H9 (cell line): Measurements from ENCODE around the gene TANGO6. TPM values are rescaled to one million over a fixed set of nuclear protein-coding genes. Genes with fewer than 3 reads are reported as not detected.

Experiments
- DNase-seq: peaks from one replicate; pipeline ENCODE4 v3.0.0-alpha.2; 2017
- H2AFZ ChIP-seq: one replicate; pipeline ENCODE4 v1.6.1; 2013; ENCODE audit warnings: mild to moderate bottlenecking, low read length, control low read depth, moderate library complexity
- H2AK5ac ChIP-seq: 2 replicates; pipeline ENCODE4 v1.6.1; 2013; ENCODE audit warnings: low read length, control low read depth, mixed read lengths; ENCODE audit not compliant: insufficient read length
- H2BK120ac ChIP-seq: one replicate; pipeline ENCODE4 v1.6.1; 2013; ENCODE audit warnings: low read depth, mild to moderate bottlenecking, low read length, control low read depth, inconsistent platforms; ENCODE audit not compliant: poor library complexity, severe bottlenecking
- H2BK12ac ChIP-seq: 2 replicates; pipeline ENCODE4 v1.6.1; 2013; ENCODE audit warnings: low read length, control low read depth, mixed read lengths, low read depth; ENCODE audit not compliant: insufficient read length
- H2BK15ac ChIP-seq: 2 replicates; pipeline ENCODE4 v1.6.1; 2013; ENCODE audit warnings: low read depth, low read length, control low read depth
- H2BK20ac ChIP-seq: one replicate; pipeline ENCODE4 v1.6.1; 2013; ENCODE audit warnings: low read depth, mild to moderate bottlenecking, low read length, control low read depth, inconsistent platforms; ENCODE audit not compliant: poor library complexity, severe bottlenecking
- H2BK5ac ChIP-seq: 2 replicates; pipeline ENCODE4 v1.6.1; 2013; ENCODE audit warnings: low read length, control low read depth, mixed read lengths; ENCODE audit not compliant: insufficient read length
- H3K14ac ChIP-seq: 2 replicates; pipeline ENCODE4 v1.6.1; 2013; ENCODE audit warnings: low read length, control low read depth; ENCODE audit not compliant: insufficient read depth
- H3K18ac ChIP-seq: 2 replicates; pipeline ENCODE4 v1.6.1; 2013; ENCODE audit warnings: low read depth, mild to moderate bottlenecking, mixed read lengths, low read length, control low read depth; ENCODE audit not compliant: insufficient read length
- H3K23ac ChIP-seq: 2 replicates; pipeline ENCODE4 v1.6.1; 2013; ENCODE audit warnings: low read length, control low read depth, mixed read lengths, low read depth; ENCODE audit not compliant: insufficient read length
- H3K23me2 ChIP-seq: 2 replicates; pipeline ENCODE4 v1.6.1; 2013; ENCODE audit warnings: low read depth, mild to moderate bottlenecking, mixed read lengths, low read length, control low read depth; ENCODE audit not compliant: insufficient read length, poor library complexity, severe bottlenecking
- H3K27ac ChIP-seq: 2 replicates; pipeline ENCODE4 v1.5.1; 2013; ENCODE audit warnings: low read length, control low read depth, mixed read lengths, low read depth; ENCODE audit not compliant: insufficient read length
- H3K27me3 ChIP-seq: 2 replicates; pipeline ENCODE4 v1.6.1; 2013; ENCODE audit warnings: low read length, control low read depth, inconsistent platforms; ENCODE audit not compliant: insufficient read depth
- H3K4ac ChIP-seq: 2 replicates; pipeline ENCODE4 v1.6.1; 2013; ENCODE audit warnings: low read depth, mild to moderate bottlenecking, control low read depth, inconsistent platforms, low read length, moderate library complexity
- H3K4me1 ChIP-seq: 2 replicates; pipeline ENCODE4 v1.6.1; 2013; ENCODE audit warnings: low read length, control low read depth, inconsistent platforms; ENCODE audit not compliant: insufficient read depth
- H3K4me2 ChIP-seq: 2 replicates; pipeline ENCODE4 v1.6.1; 2013; ENCODE audit warnings: low read length, control low read depth, mixed read lengths; ENCODE audit not compliant: insufficient read length, insufficient read depth
- H3K56ac ChIP-seq: 2 replicates; pipeline ENCODE4 v1.6.1; 2013; ENCODE audit warnings: low read depth, mild to moderate bottlenecking, mixed read lengths, low read length, control low read depth; ENCODE audit not compliant: insufficient read length
- H3K79me1 ChIP-seq: 2 replicates; pipeline ENCODE4 v1.6.1; 2013; ENCODE audit warnings: low read depth, mild to moderate bottlenecking, moderate library complexity, low read length, control low read depth, inconsistent platforms; ENCODE audit not compliant: insufficient read depth, poor library complexity, severe bottlenecking
- H3K79me2 ChIP-seq: 2 replicates; pipeline ENCODE4 v1.6.1; 2013; ENCODE audit warnings: low read length, control low read depth, inconsistent platforms; ENCODE audit not compliant: insufficient read depth
- H3K9ac ChIP-seq: 2 replicates; pipeline ENCODE4 v1.6.1; 2013; ENCODE audit warnings: low read length, control low read depth, mixed read lengths; ENCODE audit not compliant: insufficient read length; ENCODE audit errors: extremely low read depth
- H3K9me3 ChIP-seq: one replicate; pipeline ENCODE4 v1.6.1; 2013; ENCODE audit warnings: low read depth, low read length, inconsistent platforms; ENCODE audit not compliant: control insufficient read depth
- H3T11ph ChIP-seq: one replicate; pipeline ENCODE4 v1.6.1; 2013; ENCODE audit warnings: mild to moderate bottlenecking, low read length, control low read depth, inconsistent platforms
- H4K20me1 ChIP-seq: one replicate; pipeline ENCODE4 v1.6.1; 2013; ENCODE audit not compliant: control insufficient read depth, insufficient read length, insufficient read depth
- H4K5ac ChIP-seq: 2 replicates; pipeline ENCODE4 v1.6.1; 2013; ENCODE audit warnings: low read depth, mild to moderate bottlenecking, mixed read lengths, low read length, control low read depth; ENCODE audit not compliant: insufficient read length
- H4K8ac ChIP-seq: replicated peaks from 2 replicates; pipeline ENCODE4 v1.6.1; 2013; ENCODE audit warnings: low read length, control low read depth, mixed read lengths, low read depth; ENCODE audit not compliant: insufficient read length
- H4K91ac ChIP-seq: 2 replicates; pipeline ENCODE4 v1.6.1; 2013; ENCODE audit warnings: low read depth, mild to moderate bottlenecking, moderate library complexity, mixed read lengths, low read length, control low read depth; ENCODE audit not compliant: insufficient read length
- H3K27ac Mint-ChIP-seq, 3 experiments: 2 replicates in 2 of 3; 3 replicates in 1 of 3; pipeline ENCODE4 v1.8.0; 2020 to 2021; ENCODE audit warnings: mixed read lengths in 3 of 3, mild to moderate bottlenecking in 1 of 3, moderate library complexity in 1 of 3
- H3K27me3 Mint-ChIP-seq: 2 replicates; pipeline ENCODE4 v1.8.0; 2021; ENCODE audit warnings: low read depth, mild to moderate bottlenecking, moderate library complexity, mixed read lengths
- H3K36me3 Mint-ChIP-seq, 3 experiments: 2 replicates in 2 of 3; 3 replicates in 1 of 3; pipeline ENCODE4 v1.8.0; 2020 to 2021; ENCODE audit warnings: low read depth in 3 of 3, mixed read lengths in 3 of 3; ENCODE audit not compliant: insufficient read depth in 1 of 3
- H3K4me1 Mint-ChIP-seq, 2 experiments: 2 replicates each; pipeline ENCODE4 v1.8.0; 2020; ENCODE audit warnings: mixed read lengths in 2 of 2
- H3K4me3 Mint-ChIP-seq, 2 experiments: 2 replicates in 1 of 2; 3 replicates in 1 of 2; pipeline ENCODE4 v1.8.0; 2020 to 2021; ENCODE audit warnings: mild to moderate bottlenecking in 2 of 2, mixed read lengths in 2 of 2, moderate library complexity in 1 of 2
- H3K9me3 Mint-ChIP-seq, 2 experiments: 2 replicates in 1 of 2; 3 replicates in 1 of 2; pipeline ENCODE4 v1.8.0; 2020; ENCODE audit warnings: mild to moderate bottlenecking in 2 of 2, mixed read lengths in 2 of 2, moderate library complexity in 1 of 2
- WGBS: extraction: QIAGEN DNeasy Blood & Tissue Kit; methylation state at CpG from one replicate; pipeline ENCODE4 v1.1.7; 2013; ENCODE audit warnings: missing lambda C conversion rate, low lambda C conversion rate, mixed read lengths; ENCODE audit not compliant: insufficient read length; ENCODE audit errors: extremely low coverage; 5-methylcytosine and 5-hydroxymethylcytosine counted together
- total RNA-seq: library from RNA; stranded (reverse); gene quantifications from 2 replicates; pipeline ENCODE4 v1.2.1, GENCODE V29; 2021
- TF ChIP-seq, protein P1 (sequence below): fragments of 200-600 bp; sonication (generic); conservative IDR thresholded peaks from 3 replicates; pipeline ENCODE4 v1.8.0; 2021; ENCODE audit warnings: antibody characterized with exemption, mild to moderate bottlenecking

TANGO6 gene
- total RNA-seq, 1 experiment from 2014 or later, result 12.0 TPM

DNA sequence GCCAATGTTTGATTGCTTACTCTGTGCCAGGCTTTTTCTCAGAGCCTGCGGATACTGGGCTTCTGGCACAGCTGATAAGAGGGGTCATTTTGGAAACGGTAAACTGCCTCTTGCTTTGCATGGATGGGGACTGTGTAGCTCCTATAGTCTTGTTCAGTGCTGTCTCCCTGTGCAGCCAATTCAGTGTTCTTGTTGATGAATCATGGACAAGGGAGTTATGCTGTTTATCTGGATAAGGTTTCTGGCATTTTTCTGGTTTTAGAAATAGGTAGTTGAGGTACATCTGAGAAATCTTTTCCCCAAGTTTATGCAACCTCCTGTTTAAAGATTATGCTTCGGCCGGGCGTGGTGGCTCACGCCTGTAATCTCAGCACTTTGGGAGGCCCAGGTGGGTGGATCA lies 16.7 kb upstream of the TANGO6 start:
- Histone ChIP-seq H3K79me2 (no peaks in the 10 kb centered on the region), H4K20me1 (no peaks in the 10 kb centered on the region), H3K18ac (no peak overlapping the region), H3K9me3 (no peaks in the 10 kb centered on the region), H2AK5ac (no peak overlapping the region), H3K4ac (no peak overlapping the region), H3K4me2 (no peak overlapping the region), H2BK120ac (no peak overlapping the region), H3K23me2 (no peaks in the 10 kb centered on the region), H4K91ac (no peak overlapping the region), H3K14ac (no peak overlapping the region), H3K23ac (no peak overlapping the region), H2AFZ (no peak overlapping the region), H3K9ac (no peak overlapping the region), H2BK12ac (no peak overlapping the region), H3T11ph (no peak overlapping the region), H3K27ac (no peak overlapping the region), H3K27me3 (no peaks in the 10 kb centered on the region), H3K79me1 (no peaks in the 10 kb centered on the region), H2BK15ac (no peak overlapping the region), H4K8ac (no peak overlapping the region), H2BK20ac (no peak overlapping the region), H3K56ac (no peak overlapping the region), H3K4me1 (no peaks in the 10 kb centered on the region; the same call in 1 of the 2 replicates), H2BK5ac (no peak overlapping the region), H4K5ac (no peak overlapping the region)
- Mint-ChIP-seq H3K9me3 (no peaks in the 10 kb centered on the region), H3K4me1 (peaks cover 4 to 7% of the 10 kb centered on the region in 2 experiments), H3K27me3 (no peaks in the 10 kb centered on the region), H3K27ac (no peak overlapping the region), H3K4me3 (no peak overlapping the region), H3K36me3 (peaks cover 57 to 81% (median 72%) of the 10 kb centered on the region in 3 experiments)
- DNase-seq, result no peak
- WGBS, result no CpG with 5 or more reads among the region's 6 CpGs
- TF ChIP-seq, protein P1, sequence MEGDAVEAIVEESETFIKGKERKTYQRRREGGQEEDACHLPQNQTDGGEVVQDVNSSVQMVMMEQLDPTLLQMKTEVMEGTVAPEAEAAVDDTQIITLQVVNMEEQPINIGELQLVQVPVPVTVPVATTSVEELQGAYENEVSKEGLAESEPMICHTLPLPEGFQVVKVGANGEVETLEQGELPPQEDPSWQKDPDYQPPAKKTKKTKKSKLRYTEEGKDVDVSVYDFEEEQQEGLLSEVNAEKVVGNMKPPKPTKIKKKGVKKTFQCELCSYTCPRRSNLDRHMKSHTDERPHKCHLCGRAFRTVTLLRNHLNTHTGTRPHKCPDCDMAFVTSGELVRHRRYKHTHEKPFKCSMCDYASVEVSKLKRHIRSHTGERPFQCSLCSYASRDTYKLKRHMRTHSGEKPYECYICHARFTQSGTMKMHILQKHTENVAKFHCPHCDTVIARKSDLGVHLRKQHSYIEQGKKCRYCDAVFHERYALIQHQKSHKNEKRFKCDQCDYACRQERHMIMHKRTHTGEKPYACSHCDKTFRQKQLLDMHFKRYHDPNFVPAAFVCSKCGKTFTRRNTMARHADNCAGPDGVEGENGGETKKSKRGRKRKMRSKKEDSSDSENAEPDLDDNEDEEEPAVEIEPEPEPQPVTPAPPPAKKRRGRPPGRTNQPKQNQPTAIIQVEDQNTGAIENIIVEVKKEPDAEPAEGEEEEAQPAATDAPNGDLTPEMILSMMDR, result no peak
